Chondrocyte (in vitro differentiated cells): ENCODE results near the gene EML4. TPM values are rescaled to one million over a fixed set of nuclear protein-coding genes. Genes with fewer than 3 reads are reported as not detected.

Source experiments
- DNase-seq: peaks from one replicate; pipeline ENCODE4 v3.0.0; 2021; ENCODE audit warnings: mixed read lengths, low spot score
- H3K27ac Mint-ChIP-seq: one replicate; pipeline ENCODE4 v1.8.0; 2021; ENCODE audit warnings: mild to moderate bottlenecking, moderate library complexity, mixed read lengths; ENCODE audit not compliant: unreplicated experiment
- H3K27me3 Mint-ChIP-seq: 2 replicates; pipeline ENCODE4 v1.8.0; 2021; ENCODE audit warnings: low read depth, mixed read lengths
- H3K36me3 Mint-ChIP-seq: 2 replicates; pipeline ENCODE4 v1.8.0; 2021; ENCODE audit warnings: low read depth, mixed read lengths
- H3K4me1 Mint-ChIP-seq: 2 replicates; pipeline ENCODE4 v1.8.0; 2021; ENCODE audit warnings: low read depth, mild to moderate bottlenecking, mixed read lengths
- H3K4me3 Mint-ChIP-seq: one replicate; pipeline ENCODE4 v1.8.0; 2021; ENCODE audit warnings: mild to moderate bottlenecking, moderate library complexity, mixed read lengths; ENCODE audit not compliant: unreplicated experiment
- H3K9me3 Mint-ChIP-seq: 2 replicates; pipeline ENCODE4 v1.8.0; 2021; ENCODE audit warnings: low read depth, mixed read lengths
- CTCF ChIP-seq: fragments of 200-600 bp; sonication (generic); IDR thresholded peaks from 2 replicates; pipeline ENCODE4 v1.5.0; 2021; ENCODE audit warnings: antibody characterized with exemption, mild to moderate bottlenecking, moderate library complexity
- total RNA-seq: library from RNA; stranded (reverse); gene quantifications from 3 replicates; pipeline ENCODE4 v1.2.1, GENCODE V29; 2021

Gene EML4
- total RNA-seq, 1 donor from 2014 or later, result 50.0 TPM

- Mint-ChIP-seq H3K27ac (no peak overlapping the region), H3K36me3 (peaks cover 19% of the 10 kb centered on the region), H3K4me3 (no peak overlapping the region), H3K27me3 (no peaks in the 10 kb centered on the region), H3K9me3 (no peaks in the 10 kb centered on the region), H3K4me1 (peaks cover 12% of the 10 kb centered on the region)
- TF ChIP-seq CTCF, result no peak
- no peak for DNase-seq
Observed at GRCh38 chr2:42296226-42296625, 127.1 kb downstream of the EML4 start.

- Mint-ChIP-seq H3K27me3 (no peaks in the 10 kb centered on the region), H3K36me3 (peaks cover 19% of the 10 kb centered on the region), H3K9me3 (no peaks in the 10 kb centered on the region), H3K4me3 (no peak overlapping the region), H3K27ac (no peak overlapping the region), H3K4me1 (peaks cover 12% of the 10 kb centered on the region)
- no peak for DNase-seq
- TF ChIP-seq CTCF, result no peak
Observed at GRCh38 chr2:42297322-42297936, 128.3 kb downstream of the EML4 start.

GRCh38 chr2:42298132-42298531, 129.0 kb downstream of the EML4 start:
- Mint-ChIP-seq H3K9me3 (no peaks in the 10 kb centered on the region), H3K4me1 (peaks cover 12% of the 10 kb centered on the region), H3K36me3 (peaks cover 18% of the 10 kb centered on the region), H3K4me3 (no peak overlapping the region), H3K27ac (no peak overlapping the region), H3K27me3 (no peaks in the 10 kb centered on the region)
- no peak for TF ChIP-seq CTCF
- DNase-seq, result no peak

GRCh38 chr2:42298996-42299754, 130.0 kb downstream of the EML4 start:
- peaks cover 23% of the 10 kb centered on the region for H3K36me3 Mint-ChIP-seq
- peaks cover 12% of the 10 kb centered on the region for H3K4me1 Mint-ChIP-seq
- no peak overlapping the region for H3K27ac Mint-ChIP-seq
- no peak for TF ChIP-seq CTCF
- no peaks in the 10 kb centered on the region for H3K27me3 Mint-ChIP-seq
- no peak overlapping the region for H3K4me3 Mint-ChIP-seq
- DNase-seq, result no peak
- H3K9me3 Mint-ChIP-seq, result no peaks in the 10 kb centered on the region

GRCh38 chr2:42300527-42300926, 131.4 kb downstream of the EML4 start:
- no peak for TF ChIP-seq CTCF
- DNase-seq, result no peak

More at GRCh38 chr2:42300527-42300926, 131.4 kb downstream of the EML4 start:
- Mint-ChIP-seq H3K36me3 (peaks cover 23% of the 10 kb centered on the region), H3K27me3 (no peaks in the 10 kb centered on the region), H3K4me1 (peaks cover 12% of the 10 kb centered on the region), H3K9me3 (no peaks in the 10 kb centered on the region), H3K27ac (no peak overlapping the region), H3K4me3 (no peak overlapping the region)
